ENCODE measurements around the gene FER.

- TF ChIP-seq CTCF (IDR thresholded peaks at IDR 0.05; ENCODE audit: insufficient read depth, low read length, poor library complexity, severe bottlenecking) = no peak
- TF ChIP-seq EZH2phosphoT487 (conservative IDR thresholded peaks at IDR 0.05; ENCODE audit: low read length) = no peak
These were observed 315.0 kb downstream of the FER start for GRCh38 chr5:109062664-109063063.

All from SU-DHL-6 (cell line).